HPDE6-E6E7 (cell line): ENCODE results near the gene TSPAN9.

Experiments used
- DNase-seq: peaks from one replicate; pipeline ENCODE4 v3.0.0; 2011; ENCODE audit warnings: missing footprints; ENCODE audit errors: extremely low spot score

The TSPAN9 gene

GRCh38 chr12:3205742-3206519, 128.8 kb downstream of the TSPAN9 start:
- DNase-seq = no peak

- no peak for DNase-seq
Observed at GRCh38 chr12:3206536-3207072, 129.4 kb downstream of the TSPAN9 start.

- DNase-seq = no peak
Observed at GRCh38 chr12:3207175-3207574, 130.0 kb downstream of the TSPAN9 start.

- DNase-seq = no peak
Observed at GRCh38 chr12:3207858-3208257, 130.7 kb downstream of the TSPAN9 start.

GRCh38 chr12:3213188-3213587, 136.0 kb downstream of the TSPAN9 start:
- DNase-seq = no peak

GRCh38 chr12:3213768-3214167, 136.6 kb downstream of the TSPAN9 start:
- no peak for DNase-seq

- no peak for DNase-seq
Observed at GRCh38 chr12:3214526-3215365, 137.6 kb downstream of the TSPAN9 start.

GRCh38 chr12:3215410-3215975, 138.3 kb downstream of the TSPAN9 start:
- DNase-seq = no peak

- DNase-seq = no peak
Observed at GRCh38 chr12:3216097-3216496, 138.9 kb downstream of the TSPAN9 start.

- peak; percentile 99 for DNase-seq
Observed at GRCh38 chr12:3216726-3217682, 139.8 kb downstream of the TSPAN9 start.

GRCh38 chr12:3217683-3218079, 140.5 kb downstream of the TSPAN9 start:
- no peak for DNase-seq

- DNase-seq = peak; percentile 79
Observed at GRCh38 chr12:3218228-3219171, 141.3 kb downstream of the TSPAN9 start.

- no peak for DNase-seq
Observed at GRCh38 chr12:3219233-3219632, 142.1 kb downstream of the TSPAN9 start.

- DNase-seq = no peak
Observed at GRCh38 chr12:3220382-3221321, 143.5 kb downstream of the TSPAN9 start.

GRCh38 chr12:3222306-3222705, 145.1 kb downstream of the TSPAN9 start:
- DNase-seq = no peak

- no peak for DNase-seq
Observed at GRCh38 chr12:3222979-3223378, 145.8 kb downstream of the TSPAN9 start.

GRCh38 chr12:3223601-3224529, 146.7 kb downstream of the TSPAN9 start:
- DNase-seq = no peak

- DNase-seq = no peak
Observed at GRCh38 chr12:3224530-3224903, 147.3 kb downstream of the TSPAN9 start.
